Measurements from ENCODE around the gene SART3.

Gene SART3

GRCh38 chr12:108560752-108561719, at the start of gene SART3:
TSS of gene SART3 (minus strand) at chr12:108561173. CDS start at chr12:108561154, 19 bp downstream.
- DNase-seq (ENCODE audit: low read depth, low spot score): peak; percentile 92

- DNase-seq (ENCODE audit: low read depth, low spot score): no peak
Measured at GRCh38 chr12:108610336-108610815, 49.4 kb upstream of the SART3 start.

GRCh38 chr12:108609537-108610335, 48.8 kb upstream of the SART3 start:
- peak; percentile 36 for DNase-seq (ENCODE audit: low read depth, low spot score)

- DNase-seq (ENCODE audit: low read depth, low spot score): no peak
Measured at GRCh38 chr12:108608616-108609015, 47.6 kb upstream of the SART3 start.

GRCh38 chr12:108607981-108608600, 47.1 kb upstream of the SART3 start:
- no peak for DNase-seq (ENCODE audit: low read depth, low spot score)

GRCh38 chr12:108606492-108606891, 45.5 kb upstream of the SART3 start:
- DNase-seq (ENCODE audit: low read depth, low spot score): no peak

- DNase-seq (ENCODE audit: low read depth, low spot score): no peak
Measured at GRCh38 chr12:108605690-108606406, 44.9 kb upstream of the SART3 start.

GRCh38 chr12:108605000-108605689, 44.2 kb upstream of the SART3 start:
- DNase-seq (ENCODE audit: low read depth, low spot score): no peak

GRCh38 chr12:108604208-108604941, 43.4 kb upstream of the SART3 start:
- DNase-seq (ENCODE audit: low read depth, low spot score): no peak

GRCh38 chr12:108603743-108604142, 42.8 kb upstream of the SART3 start:
- no peak for DNase-seq (ENCODE audit: low read depth, low spot score)

GRCh38 chr12:108602976-108603704, 42.2 kb upstream of the SART3 start:
- DNase-seq (ENCODE audit: low read depth, low spot score): no peak

GRCh38 chr12:108602209-108602705, 41.3 kb upstream of the SART3 start:
- DNase-seq (ENCODE audit: low read depth, low spot score): no peak

- DNase-seq (ENCODE audit: low read depth, low spot score): no peak
Measured at GRCh38 chr12:108600702-108601007, 39.7 kb upstream of the SART3 start.

GRCh38 chr12:108599948-108600701, 39.2 kb upstream of the SART3 start:
- DNase-seq (ENCODE audit: low read depth, low spot score): no peak

GRCh38 chr12:108599541-108599940, 38.6 kb upstream of the SART3 start:
- no peak for DNase-seq (ENCODE audit: low read depth, low spot score)

- no peak for DNase-seq (ENCODE audit: low read depth, low spot score)
Measured at GRCh38 chr12:108598553-108599250, 37.7 kb upstream of the SART3 start.

- peak; percentile 49 for DNase-seq (ENCODE audit: low read depth, low spot score)
Measured at GRCh38 chr12:108597559-108598471, 36.8 kb upstream of the SART3 start, which contains the start of gene TMEM119. TSS of gene TMEM119 (minus strand) at chr12:108598084. CDS start at chr12:108592383, 5,701 bp downstream.

Data from astrocyte of the hippocampus (primary cell).